K562 (cell line): ENCODE data around the gene ZFPM1. TPM values are rescaled to one million over a fixed set of nuclear protein-coding genes. Genes with fewer than 3 reads are reported as not detected.

Experiments used
- ATAC-seq: fragments of 200-7000 bp; cut with Tn5 transposase; 3 replicates; pipeline ENCODE4 v1.9.1; 2020; ENCODE audit warnings: moderate library complexity
- BruUV-seq: library from RNA; stranded (reverse); fragments of 400-500 nt; replicated peaks from 2 replicates; lab custom pipeline; 2021; lab: Mats Ljungman, UMichigan
- CTCF ChIA-PET: fragments of 300-600 bp; formaldehyde crosslinking; extraction: SDS; loops from one replicate; lab custom pipeline; 2021; ENCODE audit warnings: low intra/inter-chr PET ratio; lab: Yijun Ruan, JAX
- POLR2A ChIA-PET: fragments of 300-600, 350-650 bp; sonication (Branson Sonifier 250); formaldehyde crosslinking; extraction: SDS; loops from one replicate; lab custom pipeline; 2021; ENCODE audit warnings: antibody characterized with exemption, inconsistent platforms; lab: Yijun Ruan, JAX
- DNase-seq, 4 experiments: peaks; one replicate each; pipeline versions ENCODE4 v3.0.0 to v3.0.0-alpha.2; 2011 to 2018; ENCODE audit warnings: low spot score in 3 of 4, mixed read lengths in 3 of 4; ENCODE audit errors: extremely low read depth in 1 of 4
- FAIRE-seq: peaks from 2 replicates; lab custom pipeline; 2011; peaks lifted over from hg19 to GRCh38; lab: Jason Lieb, UNC
- H2AFZ ChIP-seq: 2 replicates; pipeline ENCODE4 v1.6.0; 2011; ENCODE audit warnings: low read depth, low read length, control low read depth, inconsistent platforms
- H3K27ac ChIP-seq: fragments of 200-600 bp; 3 replicates; pipeline ENCODE4 v1.8.0; 2011; ENCODE audit warnings: low read depth, mild to moderate bottlenecking, control low read depth, inconsistent platforms, low read length, moderate library complexity, mixed read lengths; ENCODE audit errors: extremely low read depth
- H3K27me3 ChIP-seq, 2 experiments: fragments of 300-600 bp in 1 of 2; 2 replicates in 1 of 2; 3 replicates in 1 of 2; pipeline versions ENCODE4 v1.6.0 to v1.8.0; 2011; ENCODE audit warnings: inconsistent platforms in 2 of 2, low read length in 2 of 2, mild to moderate bottlenecking in 1 of 2, mixed read lengths in 1 of 2, moderate library complexity in 1 of 2; ENCODE audit not compliant: control insufficient read depth in 2 of 2, insufficient read depth in 2 of 2
- H3K36me3 ChIP-seq: fragments of 300-600 bp; 3 replicates; pipeline ENCODE4 v1.8.0; 2011; ENCODE audit warnings: mild to moderate bottlenecking, low read length, inconsistent platforms; ENCODE audit not compliant: control insufficient read depth, insufficient read depth
- H3K4me1 ChIP-seq, 2 experiments: fragments of 200-600 bp in 1 of 2; replicated peaks in 1 of 2; 2 replicates in 1 of 2; 3 replicates in 1 of 2; pipeline versions ENCODE4 v1.5.1 to v1.8.0; 2011; ENCODE audit warnings: inconsistent platforms in 2 of 2, low read length in 2 of 2, mild to moderate bottlenecking in 1 of 2, mixed read lengths in 1 of 2, moderate library complexity in 1 of 2; ENCODE audit not compliant: control insufficient read depth in 2 of 2, insufficient read depth in 2 of 2
- H3K4me2 ChIP-seq: 2 replicates; pipeline ENCODE4 v1.6.1; 2011; ENCODE audit warnings: low read length, control low read depth, inconsistent platforms, mixed read lengths; ENCODE audit not compliant: insufficient read depth
- H3K4me3 ChIP-seq: fragments of 200-600 bp; sonication (generic), shearing (Covaris generic); 2 replicates; pipeline ENCODE4 v1.5.1; 2016; ENCODE audit warnings: control low read depth, inconsistent platforms
- H3K79me2 ChIP-seq: fragments of 200-600 bp; 3 replicates; pipeline ENCODE4 v1.8.0; 2011; ENCODE audit warnings: low read length, inconsistent platforms; ENCODE audit not compliant: control insufficient read depth, insufficient read depth
- H3K9ac ChIP-seq, 2 experiments: 2 replicates each; pipeline versions ENCODE4 v1.6.0 to v1.6.1; 2011; ENCODE audit warnings: low read depth in 2 of 2, low read length in 2 of 2, control low read depth in 1 of 2, inconsistent platforms in 1 of 2, mild to moderate bottlenecking in 1 of 2, mixed read lengths in 1 of 2; ENCODE audit not compliant: insufficient read depth in 1 of 2
- H3K9me1 ChIP-seq: one replicate; pipeline ENCODE4 v1.6.0; 2011; ENCODE audit warnings: inconsistent platforms, mild to moderate bottlenecking, low read length, moderate library complexity; ENCODE audit not compliant: control insufficient read depth, insufficient read depth
- H3K9me3 ChIP-seq: replicated peaks from 2 replicates; pipeline ENCODE4 v1.5.1; 2011; ENCODE audit warnings: low read depth, low read length, inconsistent platforms; ENCODE audit not compliant: control insufficient read depth, insufficient read depth
- H4K20me1 ChIP-seq: replicated peaks from 2 replicates; pipeline ENCODE4 v1.6.1; 2011; ENCODE audit warnings: low read length, inconsistent platforms, mixed read lengths; ENCODE audit not compliant: control insufficient read depth, insufficient read depth
- ATF3 ChIP-seq, 2 experiments: fragments of 450-650 bp in 1 of 2; sonication (generic) in 1 of 2; formaldehyde crosslinking in 1 of 2; IDR thresholded peaks in 1 of 2; conservative IDR thresholded peaks in 1 of 2; 2 replicates each; pipeline versions ENCODE4 v1.6.1 to v1.8.1; 2016 to 2023; ENCODE audit warnings: mild to moderate bottlenecking in 2 of 2, moderate library complexity in 2 of 2, inconsistent platforms in 1 of 2, missing genetic modification reagents in 1 of 2
- POLR2G ChIP-seq: fragments of 200-400 bp; formaldehyde crosslinking; IDR thresholded peaks from 2 replicates; pipeline ENCODE4 v1.6.1; 2017; ENCODE audit warnings: low read depth, mild to moderate bottlenecking, antibody characterized with exemption, low read length, moderate library complexity
- PTRF ChIP-seq: fragments of 450-650 bp; IDR thresholded peaks from 2 replicates; pipeline ENCODE4 v1.6.1; 2016; ENCODE audit warnings: mild to moderate bottlenecking, missing genetic modification characterization, missing compliant biosample characterization
- SNIP1 ChIP-seq: fragments of 450-650 bp; IDR thresholded peaks from 2 replicates; pipeline ENCODE4 v1.7.1; 2017; ENCODE audit warnings: low read depth, mild to moderate bottlenecking
- SRF ChIP-seq, 2 experiments: fragments of 250-450, 450-650 bp in 1 of 2; sonication (Bioruptor Pico) in 1 of 2; sonication (generic) in 1 of 2; formaldehyde crosslinking; IDR thresholded peaks; 2 replicates each; pipeline versions ENCODE4 v1.5.0 to v1.5.1; 2020 to 2022; ENCODE audit warnings: mild to moderate bottlenecking in 1 of 2, missing genetic modification reagents in 1 of 2
- TAF1 ChIP-seq: IDR thresholded peaks from 2 replicates; pipeline ENCODE4 v1.6.1; 2011; ENCODE audit warnings: mild to moderate bottlenecking, low read length, moderate library complexity; ENCODE audit not compliant: insufficient read depth, control insufficient read depth, severe bottlenecking; ENCODE audit errors: extremely low read depth
- WGBS: fragments of 100-300 bp; shearing (Covaris generic); methylation state at CpG from one replicate; pipeline ENCODE4 v1.1.6; 2016; ENCODE audit warnings: low coverage, mixed read lengths; ENCODE audit not compliant: insufficient coverage; ENCODE audit errors: missing lambda C conversion rate; 5-methylcytosine and 5-hydroxymethylcytosine counted together
- in situ Hi-C: fragments of 300-500 bp; cut with MboI; formaldehyde crosslinking; loops from 4 replicates; pipeline ENCODE4 v1.15.0; 2018; ENCODE audit warnings: inconsistent platforms, mixed read lengths
- intact Hi-C: fragments of 100-400 bp; cut with micrococcal nuclease; formaldehyde crosslinking; loops from 2 replicates; pipeline ENCODE4 v1.14.2; 2022
- polyA plus RNA-seq, 8 experiments: library from polyadenylated mRNA; depleted of rRNA in 4 of 8; stranded (reverse) in 5 of 8; unstranded in 3 of 8; fragments of >200 nt; fragmentation: Nextera tagmentation in 2 of 8; fragmentation: Illumina TruSeq in 1 of 8; extraction: Ambion mirVana in 2 of 8; extraction: Trizol in 1 of 8; gene quantifications; 2 replicates each; pipeline versions ENCODE4 v1.2.1 to v1.2.3, GENCODE V29; 2011 to 2014; ENCODE audit warnings: inconsistent platforms in 1 of 8, missing spikeins in 1 of 8
- total RNA-seq, 7 experiments: library from RNA; depleted of rRNA in 6 of 7; stranded (reverse); fragments of >200 nt in 6 of 7; fragmentation: Illumina TruSeq in 2 of 7; extraction: Trizol in 2 of 7; gene quantifications; 2 replicates each; pipeline versions ENCODE4 v1.2.1 to v1.2.3, GENCODE V29; 2011 to 2021; ENCODE audit warnings: low replicate concordance in 1 of 7
- TF ChIP-seq, protein P1 (sequence below): sonication (generic); formaldehyde crosslinking; IDR thresholded peaks from 2 replicates; pipeline ENCODE4 v1.8.1; 2023; ENCODE audit warnings: mild to moderate bottlenecking, missing genetic modification reagents
- TF ChIP-seq, protein P2 (sequence below): fragments of 450-650 bp; IDR thresholded peaks from 2 replicates; pipeline ENCODE4 v1.6.1; 2016; ENCODE audit warnings: missing biosample characterization, missing genetic modification characterization

Gene ZFPM1
- total and polyA plus RNA-seq, 9 of the 15 experiments (the other 6 are each of a cell fraction or from before 2014, with no cell fraction given): 0.03 to 35.9 (median 1.4) TPM

DNA sequence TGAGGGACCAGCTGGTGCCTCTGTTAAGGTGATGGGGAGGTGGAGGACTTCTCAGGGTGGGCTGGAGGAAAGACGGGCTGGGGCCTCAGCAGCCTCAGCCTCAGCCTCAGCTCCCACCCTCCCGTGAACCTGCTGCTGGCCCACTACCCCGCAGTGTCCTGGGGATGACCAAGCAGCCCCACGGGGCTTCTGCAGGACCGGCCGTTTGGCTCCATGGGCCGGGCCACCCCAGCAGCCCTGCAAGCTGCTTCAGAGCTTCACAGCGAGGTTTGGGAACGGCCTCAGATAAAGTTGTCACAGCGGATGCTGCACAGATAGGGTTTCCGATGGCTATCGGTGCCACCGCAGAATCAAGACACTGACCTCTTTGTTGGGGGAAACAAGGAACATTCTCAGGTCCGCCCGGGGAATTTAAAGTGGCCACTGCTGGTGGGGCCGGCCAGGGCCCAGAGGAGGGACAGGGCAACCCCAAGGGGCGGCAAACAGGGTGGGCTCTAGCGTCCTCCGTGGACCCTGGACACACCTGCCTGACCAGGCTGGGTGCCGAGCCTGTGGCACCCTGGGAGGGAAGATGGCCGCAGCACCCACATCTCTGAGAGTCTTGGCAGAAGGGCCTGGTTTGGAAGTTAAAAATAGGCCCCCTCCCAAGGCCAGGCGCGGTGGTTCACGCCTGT is 69.3 kb downstream of the ZFPM1 start:
- peaks cover 5% of the 10 kb centered on the region; the same call in 1 of the 3 replicates for H3K79me2 ChIP-seq
- 65% methylated on average over 24 of the region's 24 CpGs for WGBS
- no peak overlapping the region for H3K4me3 ChIP-seq
- intact Hi-C loops: no loop called here
- peaks cover 32% of the 10 kb centered on the region; the same call in 2 of the 3 replicates for H3K36me3 ChIP-seq
- H3K27ac ChIP-seq: no peak overlapping the region
- DNase-seq: no peak
- ChIA-PET CTCF (no interaction called here), POLR2A (interaction anchor here (0.6 kb wide), 1 partner anchor 25 kb away, joined by 3 read pairs; no protein-coding TSS in a partner anchor)
- H3K27me3 ChIP-seq: no peaks in the 10 kb centered on the region
- H3K9ac ChIP-seq: peak overlapping the region in 1 of 2 experiments; percentile 73; a peak in 2 of 4 replicates
- peaks cover 35 to 58% of the 10 kb centered on the region in 2 experiments for H3K4me1 ChIP-seq
- peak; percentile 61 for FAIRE-seq
- no peaks in the 10 kb centered on the region for H3K9me3 ChIP-seq
- H3K4me2 ChIP-seq: no peak overlapping the region
- no peak overlapping the region for H2AFZ ChIP-seq
- no TSS peak for BruUV-seq
- in situ Hi-C loops: loop anchor here (10.0 kb wide), 1 partner anchor 78 kb away; no protein-coding TSS in a partner anchor
- peaks cover 12% of the 10 kb centered on the region for H4K20me1 ChIP-seq
- H3K9me1 ChIP-seq: peaks cover 3% of the 10 kb centered on the region
- TF ChIP-seq TAF1 (no peak), ATF3 (IDR thresholded peaks at IDR 0.05) (no peak), ATF3 (CRISPR knock-in tag; conservative IDR thresholded peaks at IDR 0.05) (no peak), SRF (CRISPR knock-in tag; IDR thresholded peaks at IDR 0.05) (no peak), PTRF (tag) (no peak), SNIP1 (peak; percentile 53; the same call in 1 of the 2 replicates), POLR2G (peak; percentile 41)
- TF ChIP-seq, protein P1, sequence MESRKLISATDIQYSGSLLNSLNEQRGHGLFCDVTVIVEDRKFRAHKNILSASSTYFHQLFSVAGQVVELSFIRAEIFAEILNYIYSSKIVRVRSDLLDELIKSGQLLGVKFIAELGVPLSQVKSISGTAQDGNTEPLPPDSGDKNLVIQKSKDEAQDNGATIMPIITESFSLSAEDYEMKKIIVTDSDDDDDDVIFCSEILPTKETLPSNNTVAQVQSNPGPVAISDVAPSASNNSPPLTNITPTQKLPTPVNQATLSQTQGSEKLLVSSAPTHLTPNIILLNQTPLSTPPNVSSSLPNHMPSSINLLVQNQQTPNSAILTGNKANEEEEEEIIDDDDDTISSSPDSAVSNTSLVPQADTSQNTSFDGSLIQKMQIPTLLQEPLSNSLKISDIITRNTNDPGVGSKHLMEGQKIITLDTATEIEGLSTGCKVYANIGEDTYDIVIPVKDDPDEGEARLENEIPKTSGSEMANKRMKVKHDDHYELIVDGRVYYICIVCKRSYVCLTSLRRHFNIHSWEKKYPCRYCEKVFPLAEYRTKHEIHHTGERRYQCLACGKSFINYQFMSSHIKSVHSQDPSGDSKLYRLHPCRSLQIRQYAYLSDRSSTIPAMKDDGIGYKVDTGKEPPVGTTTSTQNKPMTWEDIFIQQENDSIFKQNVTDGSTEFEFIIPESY (CRISPR knock-in tag): 0 out of 2 replicates have a peak, but pooled peaks have one; percentile 31
- TF ChIP-seq, protein P2, sequence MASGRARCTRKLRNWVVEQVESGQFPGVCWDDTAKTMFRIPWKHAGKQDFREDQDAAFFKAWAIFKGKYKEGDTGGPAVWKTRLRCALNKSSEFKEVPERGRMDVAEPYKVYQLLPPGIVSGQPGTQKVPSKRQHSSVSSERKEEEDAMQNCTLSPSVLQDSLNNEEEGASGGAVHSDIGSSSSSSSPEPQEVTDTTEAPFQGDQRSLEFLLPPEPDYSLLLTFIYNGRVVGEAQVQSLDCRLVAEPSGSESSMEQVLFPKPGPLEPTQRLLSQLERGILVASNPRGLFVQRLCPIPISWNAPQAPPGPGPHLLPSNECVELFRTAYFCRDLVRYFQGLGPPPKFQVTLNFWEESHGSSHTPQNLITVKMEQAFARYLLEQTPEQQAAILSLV (tag): no peak
- ATAC-seq: no peak
